ENCODE measurements around the gene PXK.

The PXK gene

DNA sequence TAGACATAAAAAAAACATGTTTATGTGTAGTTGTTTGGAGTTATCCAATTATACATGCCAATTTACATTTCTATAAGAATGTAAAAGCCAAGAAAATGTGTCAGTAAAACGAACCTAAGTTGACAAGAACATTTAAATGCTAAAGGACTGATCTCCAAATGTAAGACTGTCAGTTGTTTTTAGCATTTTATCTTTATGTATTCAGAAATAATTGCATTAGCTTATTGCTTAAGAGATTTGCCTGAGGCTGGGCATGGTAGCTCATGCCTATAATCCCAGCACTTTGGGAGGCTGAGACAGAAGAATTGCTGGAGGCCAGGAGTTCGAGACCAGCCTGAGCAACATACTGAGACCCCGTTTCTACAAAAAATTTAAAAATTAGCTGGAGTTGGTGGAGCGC is 26.9 kb downstream of the PXK start:
- no peaks in the 10 kb centered on the region for H3K4me1 ChIP-seq (ENCODE audit: control insufficient read depth, insufficient read depth, low read depth, low read length)
- H3K14ac ChIP-seq (ENCODE audit: low read length in 2 of 2) = no peak overlapping the region
- H3K9me3 ChIP-seq (ENCODE audit: control insufficient read depth, low read length) = no peaks in the 10 kb centered on the region
- H4K91ac ChIP-seq (ENCODE audit: low read length) = no peak overlapping the region
- no peak overlapping the region for H2BK15ac ChIP-seq (ENCODE audit: low read depth, poor library complexity, severe bottlenecking)
- no peak overlapping the region for H3K23ac ChIP-seq (ENCODE audit: low read length in 2 of 2)
- WGBS = 91% methylated on average over 3 of the region's 4 CpGs
- H4K8ac ChIP-seq (ENCODE audit: low read length) = no peak overlapping the region
- no peak overlapping the region for H3K4me3 ChIP-seq (ENCODE audit: insufficient read depth in 1 of 2, low read depth in 1 of 2, low read length in 2 of 2)
- no peak overlapping the region for H3K9ac ChIP-seq (ENCODE audit: low read length)
- H3K4me2 ChIP-seq (ENCODE audit: low read length, poor library complexity, severe bottlenecking) = no peak overlapping the region
- no peak overlapping the region for H2BK120ac ChIP-seq (ENCODE audit: low read depth, low read length)
- H2AK5ac ChIP-seq (ENCODE audit: low read length, severe bottlenecking) = no peak overlapping the region
- H3K4ac ChIP-seq (ENCODE audit: low read depth in 1 of 2, low read length in 2 of 2) = no peak overlapping the region
- no peak overlapping the region for H2AFZ ChIP-seq (ENCODE audit: low read depth, low read length)
- H3K27me3 ChIP-seq (ENCODE audit: control insufficient read depth in 1 of 2, insufficient read depth in 1 of 2, low read length in 2 of 2) = no peaks in the 10 kb centered on the region
- H3K36me3 ChIP-seq (ENCODE audit: control insufficient read depth in 1 of 2, insufficient read depth in 2 of 2, low read depth in 1 of 2, low read length in 2 of 2) = no peaks in the 10 kb centered on the region
- no peak for DNase-seq
- H2BK5ac ChIP-seq (ENCODE audit: low read depth, low read length, poor library complexity, severe bottlenecking) = no peak overlapping the region
- no peak overlapping the region for H3K18ac ChIP-seq (ENCODE audit: low read depth in 1 of 2, low read length in 2 of 2)
- peaks cover 7% of the 10 kb centered on the region for H3K79me1 ChIP-seq (replicated peaks; ENCODE audit: low read length, poor library complexity, severe bottlenecking)
- no peak overlapping the region for H3K27ac ChIP-seq (ENCODE audit: low read length, poor library complexity, severe bottlenecking)
- no peak overlapping the region for H2BK12ac ChIP-seq (ENCODE audit: low read length in 2 of 2)

DNA sequence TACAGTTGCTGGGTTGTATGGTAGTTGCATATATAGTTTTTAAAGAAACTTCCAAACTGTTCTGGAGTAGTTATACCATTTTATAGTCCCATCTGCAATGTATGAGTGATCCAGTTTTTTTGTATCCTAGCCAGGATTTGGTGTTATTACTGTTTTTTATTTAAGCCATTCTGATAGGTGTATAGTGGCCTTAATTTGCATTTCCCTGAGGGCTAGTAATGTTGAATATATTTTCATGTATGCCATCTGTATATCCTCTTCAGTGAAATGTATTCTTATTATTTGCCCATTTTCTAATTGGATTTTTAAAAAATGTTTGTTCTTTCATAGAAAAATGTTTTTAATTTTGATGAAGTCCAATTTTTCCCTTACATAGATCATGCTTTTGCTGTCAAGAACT is 29.2 kb downstream of the PXK start:
- no peaks in the 10 kb centered on the region for H3K27me3 ChIP-seq (ENCODE audit: control insufficient read depth in 1 of 2, insufficient read depth in 1 of 2, low read length in 2 of 2)
- H3K9me3 ChIP-seq (ENCODE audit: control insufficient read depth, low read length) = no peaks in the 10 kb centered on the region
- H4K91ac ChIP-seq (ENCODE audit: low read length) = no peak overlapping the region
- no peak overlapping the region for H3K4me3 ChIP-seq (ENCODE audit: insufficient read depth in 1 of 2, low read depth in 1 of 2, low read length in 2 of 2)
- H2BK15ac ChIP-seq (ENCODE audit: low read depth, poor library complexity, severe bottlenecking) = no peak overlapping the region
- H4K8ac ChIP-seq (ENCODE audit: low read length) = no peak overlapping the region
- H3K27ac ChIP-seq (ENCODE audit: low read length, poor library complexity, severe bottlenecking) = no peak overlapping the region
- no peak overlapping the region for H3K18ac ChIP-seq (ENCODE audit: low read depth in 1 of 2, low read length in 2 of 2)
- no peak overlapping the region for H3K9ac ChIP-seq (ENCODE audit: low read length)
- no peak overlapping the region for H3K14ac ChIP-seq (ENCODE audit: low read length in 2 of 2)
- no peaks in the 10 kb centered on the region for H3K36me3 ChIP-seq (ENCODE audit: control insufficient read depth in 1 of 2, insufficient read depth in 2 of 2, low read depth in 1 of 2, low read length in 2 of 2)
- no peaks in the 10 kb centered on the region for H3K4me1 ChIP-seq (ENCODE audit: control insufficient read depth, insufficient read depth, low read depth, low read length)
- H2BK5ac ChIP-seq (ENCODE audit: low read depth, low read length, poor library complexity, severe bottlenecking) = no peak overlapping the region
- H3K4ac ChIP-seq (ENCODE audit: low read depth in 1 of 2, low read length in 2 of 2) = no peak overlapping the region
- no peak overlapping the region for H3K4me2 ChIP-seq (ENCODE audit: low read length, poor library complexity, severe bottlenecking)
- DNase-seq = no peak
- H3K23ac ChIP-seq (ENCODE audit: low read length in 2 of 2) = no peak overlapping the region
- H2AFZ ChIP-seq (ENCODE audit: low read depth, low read length) = no peak overlapping the region
- H2BK120ac ChIP-seq (ENCODE audit: low read depth, low read length) = no peak overlapping the region
- H2BK12ac ChIP-seq (ENCODE audit: low read length in 2 of 2) = no peak overlapping the region
- no peak overlapping the region for H2AK5ac ChIP-seq (ENCODE audit: low read length, severe bottlenecking)
- H3K79me1 ChIP-seq (replicated peaks; ENCODE audit: low read length, poor library complexity, severe bottlenecking) = peaks cover 4% of the 10 kb centered on the region

DNA sequence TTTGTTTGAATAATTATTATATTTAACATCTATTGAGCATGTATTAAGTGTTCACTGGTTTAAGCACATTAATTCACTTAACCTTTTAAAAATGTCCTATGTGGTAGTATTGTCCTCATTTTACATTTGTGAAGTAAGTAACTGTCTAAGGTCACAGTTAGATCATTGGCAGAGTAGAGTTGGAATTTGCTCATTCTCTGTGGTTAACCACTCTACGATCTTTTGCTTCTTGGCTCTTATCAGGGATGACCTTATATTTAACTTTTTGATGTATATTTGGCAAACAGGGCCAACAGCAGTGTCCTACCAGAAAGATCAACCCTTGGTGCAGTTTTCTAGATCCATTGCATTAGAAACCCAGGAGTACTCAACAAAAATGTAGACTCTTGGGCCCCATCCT is 34.0 kb downstream of the PXK start:
- peaks cover 0 to 8% of the 10 kb centered on the region in 2 experiments for H3K36me3 ChIP-seq (ENCODE audit: control insufficient read depth in 1 of 2, insufficient read depth in 2 of 2, low read depth in 1 of 2, low read length in 2 of 2)

DNA sequence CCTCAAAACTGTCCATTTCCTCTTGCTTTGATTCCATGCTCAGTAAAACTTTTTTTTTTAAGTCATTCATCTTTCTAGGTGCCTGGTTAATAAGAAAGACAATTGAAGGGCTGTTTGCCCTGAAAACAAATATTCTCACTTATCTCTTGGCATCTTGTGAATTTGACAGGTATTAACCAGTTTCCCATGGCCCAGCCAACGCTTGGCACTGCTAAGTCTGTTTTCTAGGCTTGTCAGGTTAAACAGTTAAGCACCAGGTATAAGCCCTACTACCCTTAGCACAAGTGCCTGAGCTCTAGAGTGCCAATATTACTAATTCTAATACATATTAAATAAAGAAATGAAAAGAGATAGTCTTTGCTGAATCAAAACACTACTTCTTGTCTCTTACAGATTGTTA is 36.3 kb downstream of the PXK start:
- H3K9ac ChIP-seq (ENCODE audit: low read length) = no peak overlapping the region
- no peak overlapping the region for H4K91ac ChIP-seq (ENCODE audit: low read length)
- peaks cover 0 to 11% of the 10 kb centered on the region in 2 experiments for H3K36me3 ChIP-seq (ENCODE audit: control insufficient read depth in 1 of 2, insufficient read depth in 2 of 2, low read depth in 1 of 2, low read length in 2 of 2)
- no peak overlapping the region for H2AFZ ChIP-seq (ENCODE audit: low read depth, low read length)
- no peaks in the 10 kb centered on the region for H3K9me3 ChIP-seq (ENCODE audit: control insufficient read depth, low read length)
- no peak overlapping the region for H3K14ac ChIP-seq (ENCODE audit: low read length in 2 of 2)
- no peak overlapping the region for H3K4me3 ChIP-seq (ENCODE audit: insufficient read depth in 1 of 2, low read depth in 1 of 2, low read length in 2 of 2)
- no peak overlapping the region for H3K23ac ChIP-seq (ENCODE audit: low read length in 2 of 2)
- H3K79me1 ChIP-seq (replicated peaks; ENCODE audit: low read length, poor library complexity, severe bottlenecking) = peaks cover 5% of the 10 kb centered on the region
- no peak overlapping the region for H2BK120ac ChIP-seq (ENCODE audit: low read depth, low read length)
- H3K4me1 ChIP-seq (ENCODE audit: control insufficient read depth, insufficient read depth, low read depth, low read length) = no peaks in the 10 kb centered on the region
- DNase-seq = no peak
- H3K27ac ChIP-seq (ENCODE audit: low read length, poor library complexity, severe bottlenecking) = no peak overlapping the region
- H3K18ac ChIP-seq (ENCODE audit: low read depth in 1 of 2, low read length in 2 of 2) = no peak overlapping the region
- H2BK15ac ChIP-seq (ENCODE audit: low read depth, poor library complexity, severe bottlenecking) = no peak overlapping the region
- H3K4ac ChIP-seq (ENCODE audit: low read depth in 1 of 2, low read length in 2 of 2) = no peak overlapping the region
- H2BK12ac ChIP-seq (ENCODE audit: low read length in 2 of 2) = no peak overlapping the region
- no peak overlapping the region for H2AK5ac ChIP-seq (ENCODE audit: low read length, severe bottlenecking)
- WGBS = 64% methylated on average over 1 of the region's 1 CpG
- H3K4me2 ChIP-seq (ENCODE audit: low read length, poor library complexity, severe bottlenecking) = no peak overlapping the region
- H2BK5ac ChIP-seq (ENCODE audit: low read depth, low read length, poor library complexity, severe bottlenecking) = no peak overlapping the region
- H3K27me3 ChIP-seq (ENCODE audit: control insufficient read depth in 1 of 2, insufficient read depth in 1 of 2, low read length in 2 of 2) = no peaks in the 10 kb centered on the region
- H4K8ac ChIP-seq (ENCODE audit: low read length) = no peak overlapping the region

More for the DNA sequence above, 34.0 kb downstream of the PXK start:
- H2BK15ac ChIP-seq (ENCODE audit: low read depth, poor library complexity, severe bottlenecking) = no peak overlapping the region
- H4K8ac ChIP-seq (ENCODE audit: low read length) = no peak overlapping the region
- no peak overlapping the region for H2BK12ac ChIP-seq (ENCODE audit: low read length in 2 of 2)
- no peak for DNase-seq
- H4K91ac ChIP-seq (ENCODE audit: low read length) = no peak overlapping the region
- no peaks in the 10 kb centered on the region for H3K4me1 ChIP-seq (ENCODE audit: control insufficient read depth, insufficient read depth, low read depth, low read length)
- H3K23ac ChIP-seq (ENCODE audit: low read length in 2 of 2) = no peak overlapping the region
- peaks cover 5% of the 10 kb centered on the region for H3K79me1 ChIP-seq (replicated peaks; ENCODE audit: low read length, poor library complexity, severe bottlenecking)
- H3K14ac ChIP-seq (ENCODE audit: low read length in 2 of 2) = no peak overlapping the region
- H3K18ac ChIP-seq (ENCODE audit: low read depth in 1 of 2, low read length in 2 of 2) = no peak overlapping the region
- WGBS = no CpG with 5 or more reads among the region's 1 CpG
- no peak overlapping the region for H2AFZ ChIP-seq (ENCODE audit: low read depth, low read length)
- H2BK120ac ChIP-seq (ENCODE audit: low read depth, low read length) = no peak overlapping the region
- H3K4ac ChIP-seq (ENCODE audit: low read depth in 1 of 2, low read length in 2 of 2) = no peak overlapping the region
- H2BK5ac ChIP-seq (ENCODE audit: low read depth, low read length, poor library complexity, severe bottlenecking) = no peak overlapping the region
- H3K4me3 ChIP-seq (ENCODE audit: insufficient read depth in 1 of 2, low read depth in 1 of 2, low read length in 2 of 2) = no peak overlapping the region
- no peak overlapping the region for H2AK5ac ChIP-seq (ENCODE audit: low read length, severe bottlenecking)
- no peak overlapping the region for H3K9ac ChIP-seq (ENCODE audit: low read length)
- H3K27me3 ChIP-seq (ENCODE audit: control insufficient read depth in 1 of 2, insufficient read depth in 1 of 2, low read length in 2 of 2) = no peaks in the 10 kb centered on the region
- H3K27ac ChIP-seq (ENCODE audit: low read length, poor library complexity, severe bottlenecking) = no peak overlapping the region
- no peaks in the 10 kb centered on the region for H3K9me3 ChIP-seq (ENCODE audit: control insufficient read depth, low read length)
- H3K4me2 ChIP-seq (ENCODE audit: low read length, poor library complexity, severe bottlenecking) = no peak overlapping the region

Data from mesenchymal stem cell (in vitro differentiated cells and primary cell).